ENCODE data around the gene ODAD4.

GRCh38 chr17:41972571-41973407, 42.4 kb downstream of the ODAD4 start:
- TF ChIP-seq CTCF (IDR thresholded peaks at IDR 0.05) (no peak), POLR2A (IDR thresholded peaks at IDR 0.05) (no peak)
